Suprapubic skin (tissue), 3 donors: ENCODE results near the gene CAPN8.

Experiments
- EP300 ChIP-seq: sonication (generic); formaldehyde crosslinking; IDR thresholded peaks from one replicate; pipeline ENCODE4 v1.6.1; 2017; ENCODE audit warnings: antibody characterized with exemption
- TF ChIP-seq, protein P1 (sequence below), 2 donors: fragments of 200-600 bp in 1 of 2; fragments of 450-650 bp in 1 of 2; sonication (generic) in 1 of 2; IDR thresholded peaks; one replicate each; pipeline ENCODE4 v1.5.1; 2016 to 2019; ENCODE audit warnings: antibody characterized with exemption in 2 of 2, mild to moderate bottlenecking in 1 of 2, moderate library complexity in 1 of 2

DNA sequence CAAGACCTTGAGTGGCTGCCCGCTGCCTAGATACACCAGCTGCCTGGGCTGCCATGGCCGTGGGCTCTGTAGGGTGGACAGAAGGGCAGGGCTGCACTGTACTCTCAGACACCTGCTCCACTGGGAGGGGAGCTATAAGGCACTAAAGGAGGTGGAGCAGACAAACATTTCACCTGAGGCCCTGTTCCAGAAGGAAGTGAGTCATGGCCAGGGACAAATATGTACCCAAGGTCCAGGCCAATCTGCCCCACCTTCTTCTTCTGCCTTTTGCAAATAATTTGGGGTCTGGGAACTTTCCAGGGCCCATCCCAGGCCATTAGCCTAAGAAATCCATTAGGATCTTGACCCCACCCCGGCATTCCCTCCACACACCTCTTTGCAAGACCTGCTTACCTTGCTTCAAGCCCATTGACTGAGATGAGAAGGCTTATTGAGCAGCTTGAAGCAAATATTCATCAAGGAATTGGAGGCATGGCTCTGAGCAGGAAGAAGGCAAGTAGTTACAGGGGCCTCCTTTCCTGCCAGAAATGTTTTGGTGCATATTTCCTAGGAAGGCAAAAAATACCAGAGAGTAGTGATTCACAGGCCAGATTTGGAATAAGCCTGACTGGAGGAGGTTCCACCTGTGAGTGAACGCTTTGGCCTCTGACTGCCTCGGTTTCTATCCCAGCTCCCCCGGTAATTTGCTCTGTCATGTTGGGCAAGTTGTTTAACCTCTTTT, at the start of gene CAPN8:
- no peak for TF ChIP-seq EP300
- TF ChIP-seq, protein P1, sequence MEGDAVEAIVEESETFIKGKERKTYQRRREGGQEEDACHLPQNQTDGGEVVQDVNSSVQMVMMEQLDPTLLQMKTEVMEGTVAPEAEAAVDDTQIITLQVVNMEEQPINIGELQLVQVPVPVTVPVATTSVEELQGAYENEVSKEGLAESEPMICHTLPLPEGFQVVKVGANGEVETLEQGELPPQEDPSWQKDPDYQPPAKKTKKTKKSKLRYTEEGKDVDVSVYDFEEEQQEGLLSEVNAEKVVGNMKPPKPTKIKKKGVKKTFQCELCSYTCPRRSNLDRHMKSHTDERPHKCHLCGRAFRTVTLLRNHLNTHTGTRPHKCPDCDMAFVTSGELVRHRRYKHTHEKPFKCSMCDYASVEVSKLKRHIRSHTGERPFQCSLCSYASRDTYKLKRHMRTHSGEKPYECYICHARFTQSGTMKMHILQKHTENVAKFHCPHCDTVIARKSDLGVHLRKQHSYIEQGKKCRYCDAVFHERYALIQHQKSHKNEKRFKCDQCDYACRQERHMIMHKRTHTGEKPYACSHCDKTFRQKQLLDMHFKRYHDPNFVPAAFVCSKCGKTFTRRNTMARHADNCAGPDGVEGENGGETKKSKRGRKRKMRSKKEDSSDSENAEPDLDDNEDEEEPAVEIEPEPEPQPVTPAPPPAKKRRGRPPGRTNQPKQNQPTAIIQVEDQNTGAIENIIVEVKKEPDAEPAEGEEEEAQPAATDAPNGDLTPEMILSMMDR (IDR thresholded peaks at IDR 0.05) = no peak
